Midbrain (tissue), 1 donor: ENCODE results near the gene UBE2QL1.
"Not testable (repeated sequence)": the region's sequence is repeated elsewhere in the genome, so short reads cannot be mapped to it uniquely, and the experiment has no call there.

Source experiments
- DNase-seq: peaks from one replicate; lab custom pipeline; 2025; lab: John Stamatoyannopoulos, UW

Gene UBE2QL1

GRCh38 chr5:6498968-6499367 is 50.3 kb downstream of the UBE2QL1 start:
- DNase-seq = no peak

- no peak for DNase-seq
Measured at GRCh38 chr5:6501701-6502100, 53.0 kb downstream of the UBE2QL1 start.

- DNase-seq = no peak
Measured at GRCh38 chr5:6502421-6502820, 53.8 kb downstream of the UBE2QL1 start.

DNA sequence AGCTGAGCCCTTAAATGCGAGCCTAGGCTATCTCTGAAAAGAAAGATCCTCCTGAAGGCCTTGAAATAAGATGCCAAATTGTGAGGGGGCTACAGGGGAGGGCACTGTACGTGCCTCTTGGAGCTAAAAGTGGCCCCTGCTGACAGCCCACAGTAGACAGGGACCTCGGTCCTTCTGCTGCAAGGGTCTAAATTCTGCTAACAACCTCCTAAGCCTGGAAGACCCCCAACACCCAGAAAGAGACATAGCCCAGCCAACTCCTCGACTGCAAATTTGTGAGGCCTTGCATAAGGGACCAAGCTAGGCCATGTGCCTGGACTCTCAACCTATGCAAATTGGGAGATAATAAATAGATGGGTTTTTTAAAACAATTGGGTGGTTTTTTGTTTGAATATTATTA is 54.7 kb downstream of the UBE2QL1 start:
- DNase-seq = no peak

GRCh38 chr5:6504677-6505415 is 56.2 kb downstream of the UBE2QL1 start:
- DNase-seq = no peak

DNA sequence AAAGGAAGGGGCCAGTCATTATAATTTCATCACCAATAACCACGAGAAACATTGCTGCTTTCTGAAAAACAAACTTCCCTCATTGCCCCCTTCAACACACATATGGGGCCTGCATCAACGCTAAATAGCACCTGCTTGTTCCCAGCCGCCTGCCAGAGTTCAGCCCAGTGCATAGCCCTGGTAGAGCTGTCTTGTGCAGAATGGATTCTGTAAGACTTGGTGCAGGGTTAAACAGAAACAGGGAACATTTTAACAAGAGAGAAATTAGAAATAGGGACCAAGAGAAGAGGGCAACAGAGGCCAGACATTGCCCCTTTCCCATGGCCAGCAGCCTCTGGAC is 56.7 kb downstream of the UBE2QL1 start:
- no peak for DNase-seq

DNA sequence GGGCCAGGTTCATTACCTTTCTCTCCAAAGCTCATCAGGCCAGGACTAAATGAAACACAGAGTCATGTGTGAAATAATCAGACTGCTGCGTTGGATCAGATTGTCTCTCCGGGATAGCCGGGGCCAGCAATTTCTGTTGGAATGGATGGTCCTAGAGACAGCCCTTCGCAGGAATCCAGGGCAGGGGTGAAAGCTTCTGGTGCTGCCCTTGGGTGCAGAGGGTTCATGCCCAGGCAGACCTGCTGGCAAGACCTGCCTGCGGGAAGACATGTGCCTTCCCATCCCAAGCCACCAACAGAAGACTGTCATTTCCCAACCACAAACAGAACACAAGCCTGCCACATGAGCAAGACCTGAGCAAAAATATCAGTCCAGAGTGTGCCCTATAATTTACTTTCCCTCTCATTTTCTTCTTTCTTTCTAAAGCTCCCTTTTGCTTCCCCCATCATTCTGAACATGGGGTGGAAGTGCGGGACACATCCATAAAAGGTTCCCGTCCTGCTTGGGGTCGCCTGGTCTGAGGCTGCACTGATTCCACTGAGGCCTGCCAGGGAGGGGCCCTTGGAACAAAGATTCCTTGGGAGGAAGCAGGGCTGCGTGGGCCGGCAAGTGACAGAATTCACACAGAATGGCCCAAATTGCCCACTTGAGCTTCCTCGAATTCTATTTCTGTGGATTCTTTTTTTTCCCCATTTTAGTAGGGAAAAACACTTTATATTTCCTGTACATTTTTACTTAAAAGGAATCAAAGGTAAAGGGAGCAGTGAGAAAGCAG is 57.3 kb downstream of the UBE2QL1 start:
- DNase-seq = no peak

- no peak for DNase-seq
Measured at GRCh38 chr5:6506611-6507010, 58.0 kb downstream of the UBE2QL1 start.

GRCh38 chr5:6508931-6509330 is 60.3 kb downstream of the UBE2QL1 start:
- no peak for DNase-seq

DNA sequence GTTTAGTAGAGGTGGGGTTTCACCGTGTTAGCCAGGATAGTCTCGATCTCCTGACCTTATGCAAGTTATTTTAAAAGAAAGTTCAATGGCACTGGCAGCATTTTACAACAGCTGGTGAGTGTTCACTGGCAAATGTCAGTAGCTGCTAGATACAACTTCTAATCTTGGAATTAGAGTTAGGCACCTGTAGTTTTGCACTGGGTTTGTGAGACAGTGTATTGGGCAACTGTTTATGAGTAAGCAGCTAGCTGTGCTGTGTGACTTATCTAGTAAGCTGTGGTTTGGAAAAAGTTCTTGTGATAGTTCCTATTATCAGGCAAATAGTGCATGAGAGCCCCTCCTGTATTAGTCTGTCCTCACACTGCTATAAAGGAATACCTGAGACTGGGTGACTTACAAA is 61.5 kb downstream of the UBE2QL1 start:
- DNase-seq = no peak

GRCh38 chr5:6510973-6511372 is 62.3 kb downstream of the UBE2QL1 start:
- DNase-seq = no peak

GRCh38 chr5:6515812-6516211 is 67.2 kb downstream of the UBE2QL1 start:
- DNase-seq = not testable (repeated sequence)

DNA sequence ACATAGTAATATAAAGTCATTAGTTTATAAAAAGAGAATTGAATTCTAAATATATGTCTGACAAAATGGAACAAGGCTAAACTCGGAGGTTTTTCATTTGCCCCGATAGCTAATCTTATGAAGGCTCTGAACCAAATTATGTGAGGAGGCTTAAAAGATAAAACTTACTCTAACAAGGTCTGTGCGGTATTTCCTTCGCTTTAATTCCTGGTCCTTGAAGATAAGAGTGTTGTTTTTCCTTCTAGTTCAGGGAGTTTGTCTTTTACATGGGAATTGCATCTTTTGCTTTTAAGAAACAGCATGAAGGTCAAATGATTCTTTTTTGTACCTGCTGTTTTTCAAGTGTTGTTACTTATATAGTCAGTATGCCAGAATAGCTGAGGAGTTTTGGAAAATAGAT is 68.2 kb downstream of the UBE2QL1 start:
- DNase-seq = no peak

DNA sequence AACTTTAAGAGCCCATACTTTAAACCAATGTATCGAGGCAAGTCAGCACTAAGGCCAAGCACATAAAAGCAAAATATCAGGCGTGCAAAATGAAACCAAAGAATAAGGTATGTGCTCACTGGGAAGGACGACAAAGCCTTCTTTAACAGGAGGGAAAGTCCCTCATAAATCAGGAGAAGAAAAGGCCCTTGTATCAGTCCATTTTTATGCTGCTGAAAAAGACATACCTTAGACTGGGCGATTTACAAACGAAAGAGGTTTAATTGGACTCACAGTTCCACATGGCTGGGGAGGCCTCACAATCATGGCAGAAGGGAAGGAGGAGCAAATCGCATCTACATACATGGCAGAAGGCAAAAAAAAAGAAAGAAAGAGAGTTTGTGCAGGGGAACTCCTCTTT is 68.9 kb downstream of the UBE2QL1 start:
- no peak for DNase-seq

DNA sequence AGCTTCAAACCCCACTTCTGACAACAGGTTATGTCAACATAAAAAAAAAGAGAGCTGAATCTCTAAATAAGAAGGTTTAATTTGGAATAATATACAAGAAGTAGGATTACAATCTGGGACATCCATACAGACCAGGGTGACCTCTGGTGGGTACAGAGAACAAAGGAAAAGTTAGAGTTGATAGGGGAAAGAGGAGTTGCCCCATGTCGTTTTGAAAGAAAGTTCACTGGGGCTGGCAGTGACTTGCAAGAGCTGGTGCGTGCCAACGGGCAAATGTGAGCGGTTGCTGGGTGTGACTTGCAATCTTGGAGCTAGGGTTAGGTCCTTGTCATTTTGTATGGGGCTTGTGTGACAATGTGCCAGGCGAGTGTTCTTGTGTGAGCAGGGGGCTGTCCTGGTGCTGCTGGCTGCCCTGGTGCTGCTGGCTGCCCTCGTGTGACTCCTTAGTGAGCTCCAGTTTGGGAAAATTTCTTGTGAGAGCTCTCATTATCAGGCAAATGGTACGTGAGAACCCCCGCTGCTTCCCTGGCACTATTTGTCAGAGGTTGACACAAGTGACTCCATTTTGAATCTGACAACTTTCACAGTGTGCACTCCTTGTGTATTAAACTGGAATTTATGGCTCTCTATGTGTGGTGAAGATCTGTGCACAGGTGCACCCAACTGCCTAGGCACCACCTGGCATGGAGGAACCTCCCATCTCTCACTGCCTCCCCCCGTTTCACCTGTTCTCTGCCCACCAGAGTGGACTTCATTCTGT is 69.8 kb downstream of the UBE2QL1 start:
- DNase-seq = no peak

- no peak for DNase-seq
Measured at GRCh38 chr5:6520201-6520600, 71.5 kb downstream of the UBE2QL1 start.

- DNase-seq = no peak
Measured at GRCh38 chr5:6522331-6522730, 73.7 kb downstream of the UBE2QL1 start.

- DNase-seq = no peak
Measured at GRCh38 chr5:6522923-6523322, 74.3 kb downstream of the UBE2QL1 start.

DNA sequence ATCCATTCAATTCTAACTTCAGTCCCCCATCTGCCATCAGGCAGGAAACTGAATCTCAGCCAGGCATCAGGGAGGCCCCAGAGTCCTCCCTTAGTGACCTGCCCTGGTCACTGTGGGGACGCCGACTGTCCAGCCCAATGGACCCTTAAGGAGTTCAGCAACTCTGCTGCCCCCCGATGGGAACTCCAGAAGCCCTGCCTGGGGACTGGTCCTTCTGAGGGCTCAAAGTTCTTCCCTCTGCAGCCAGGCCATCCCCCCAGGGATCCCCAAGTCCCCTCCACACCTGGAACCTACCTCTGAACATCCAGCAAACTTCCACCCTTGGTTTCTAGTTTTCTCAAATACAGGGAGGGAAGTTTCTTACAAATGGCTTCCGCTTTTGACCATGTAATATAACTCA is 76.8 kb downstream of the UBE2QL1 start:
- DNase-seq = no peak

DNA sequence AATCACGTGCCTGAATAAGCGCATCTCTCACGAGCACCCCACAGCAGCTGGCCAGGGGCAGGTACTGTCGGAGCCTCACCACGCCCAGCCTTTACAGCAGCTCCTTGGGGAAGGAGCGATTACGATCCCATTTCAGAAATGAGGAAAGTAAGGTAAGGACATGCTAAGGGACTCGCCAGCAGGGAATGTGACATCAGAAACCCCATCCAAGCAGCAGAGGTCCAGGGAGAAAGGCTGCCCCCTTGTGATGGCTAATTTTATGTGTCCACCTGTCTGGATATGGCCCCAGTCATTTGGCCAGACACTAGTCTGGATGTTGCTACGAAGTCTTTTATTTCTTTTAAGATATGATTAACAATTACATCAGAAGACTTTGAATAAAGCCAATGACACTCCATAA is 77.3 kb downstream of the UBE2QL1 start:
- no peak for DNase-seq

GRCh38 chr5:6527749-6528455 is 79.2 kb downstream of the UBE2QL1 start:
- DNase-seq = no peak

DNA sequence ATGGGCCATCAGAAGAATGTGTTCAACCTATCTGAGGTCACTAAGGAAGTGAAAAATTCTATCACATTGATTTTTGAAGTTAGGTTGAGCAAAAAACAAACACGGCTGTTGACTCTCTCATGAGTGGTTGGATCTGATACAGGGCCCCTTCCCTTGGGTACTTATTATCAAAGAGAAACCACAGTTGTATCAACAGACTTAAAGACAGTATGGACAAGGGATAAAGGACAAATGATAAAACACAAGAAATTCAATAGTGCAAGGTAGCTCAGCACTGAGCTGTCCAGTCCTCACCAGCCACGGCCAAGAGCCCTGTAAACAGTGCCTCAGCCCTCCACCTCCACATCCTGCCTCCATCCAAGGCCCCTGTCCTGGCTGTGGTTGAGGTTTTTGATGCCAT is 86.9 kb downstream of the UBE2QL1 start:
- DNase-seq = no peak
